HG03432 (cell line): Measurements from ENCODE around the gene SLC29A3.

Experiments used
- ATAC-seq: cut with Tn5 transposase; IDR thresholded peaks from one replicate; pipeline ENCODE4 v1.9.1; 2021; ENCODE audit warnings: mild to moderate bottlenecking, moderate library complexity; ENCODE audit not compliant: unreplicated experiment

The SLC29A3 gene

DNA sequence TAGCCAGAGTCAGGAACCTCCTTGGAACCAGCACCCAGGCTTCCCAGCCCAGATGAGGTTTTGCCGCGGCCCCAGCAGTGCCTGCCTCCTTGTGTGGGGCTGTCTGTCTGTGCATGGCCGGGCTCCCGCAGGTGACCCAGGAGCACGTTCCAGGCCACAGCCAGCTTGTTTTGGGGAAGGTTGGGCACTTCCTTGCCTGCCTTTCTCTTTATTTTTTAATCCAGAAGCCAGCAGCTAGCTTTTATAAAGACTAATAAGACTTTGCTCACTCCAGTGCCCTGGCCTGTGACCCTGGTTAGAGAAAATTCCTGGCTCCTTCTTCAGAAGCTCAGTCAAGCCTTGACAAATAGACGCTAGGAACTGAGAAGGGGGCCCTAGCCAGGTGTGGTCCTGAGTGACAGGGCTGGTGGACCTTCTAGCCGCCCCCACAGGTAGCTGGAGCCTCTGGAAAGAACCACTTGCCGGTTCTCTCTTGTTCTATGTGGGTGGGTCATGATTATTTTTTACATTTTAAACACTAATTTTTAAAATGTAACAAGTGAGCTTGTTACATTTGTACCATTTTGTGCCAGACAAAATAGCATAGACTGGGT lies 837 bp downstream of the SLC29A3 start:
- ATAC-seq, result peak; percentile 24

DNA sequence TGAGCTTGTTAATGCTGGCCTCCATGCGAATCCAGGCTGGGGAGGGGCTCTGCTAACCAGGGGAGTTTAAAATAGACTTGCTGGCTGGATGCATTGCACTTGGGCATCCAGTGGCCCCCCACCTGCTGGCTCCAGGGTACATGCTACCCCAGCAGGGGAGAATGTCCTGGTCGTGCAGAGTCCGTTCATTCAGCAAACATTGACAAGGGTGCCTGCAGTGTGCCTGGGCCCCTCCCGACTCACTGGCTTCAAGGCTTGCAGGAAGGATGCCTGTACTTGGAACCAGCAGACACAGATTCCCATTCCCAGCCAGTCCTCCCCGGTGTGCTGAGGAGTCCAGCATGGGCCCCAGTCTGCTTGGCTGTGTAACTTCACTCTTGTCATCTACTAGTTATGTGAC lies 1.5 kb downstream of the SLC29A3 start:
- ATAC-seq, result no peak

DNA sequence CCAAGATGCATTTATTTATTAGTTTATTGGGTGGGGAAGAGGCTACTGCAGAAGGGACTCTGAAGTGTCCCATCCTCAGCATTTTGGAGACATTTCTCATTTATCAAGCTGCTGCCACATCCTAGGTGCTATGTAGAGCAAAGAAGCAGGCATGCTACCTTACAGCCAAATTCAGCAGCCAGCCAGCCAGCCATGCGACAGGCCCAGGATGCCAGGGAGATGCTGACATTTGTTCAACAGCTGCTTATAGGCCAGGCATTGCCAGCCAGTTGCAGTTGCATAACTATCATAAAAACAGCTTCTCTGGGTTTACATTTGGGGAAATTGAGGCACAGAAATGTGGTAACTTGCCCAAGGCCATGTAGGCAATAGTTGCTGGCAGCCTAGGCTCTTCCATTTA lies 2.3 kb downstream of the SLC29A3 start:
- ATAC-seq, result no peak

DNA sequence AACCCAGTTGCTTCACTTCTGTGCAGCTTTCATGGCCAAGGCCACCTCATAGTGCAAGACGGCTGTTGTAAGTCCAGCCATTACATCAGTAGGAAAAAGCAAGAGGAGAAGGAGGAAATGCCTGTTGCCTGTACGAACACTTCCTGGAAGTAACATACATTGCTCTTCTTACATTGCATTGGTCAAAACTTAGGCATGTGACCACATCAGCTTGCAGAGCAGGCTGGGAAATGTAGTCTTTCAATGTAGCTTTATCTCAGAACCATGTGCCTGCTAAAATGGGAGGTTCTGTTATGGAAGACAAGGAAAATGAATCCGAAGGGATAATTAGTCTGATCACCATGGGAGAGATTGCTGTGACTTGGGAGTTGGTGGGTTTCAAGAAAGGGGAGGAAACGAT lies 4.3 kb downstream of the SLC29A3 start:
- ATAC-seq, result no peak

DNA sequence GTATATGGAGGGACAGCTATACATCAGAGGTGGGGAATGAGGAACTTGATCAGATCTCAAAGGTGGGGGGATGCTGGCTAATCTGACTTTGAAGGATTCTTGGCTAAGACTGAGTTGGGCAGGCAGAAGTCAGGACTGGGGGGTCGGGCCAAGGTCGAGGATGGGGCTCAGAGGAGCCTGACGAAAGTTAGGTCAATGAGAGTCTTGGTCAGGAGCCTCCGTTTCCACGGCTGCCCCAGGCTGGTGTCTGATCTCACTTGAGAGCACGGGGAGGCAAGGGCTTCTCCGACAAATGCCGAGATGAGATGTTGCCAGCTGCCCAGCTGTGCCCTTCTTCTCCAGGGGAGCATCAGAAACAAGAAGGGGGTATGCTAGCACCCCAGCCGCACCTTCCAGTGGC lies 5.7 kb downstream of the SLC29A3 start:
- ATAC-seq, result no peak

DNA sequence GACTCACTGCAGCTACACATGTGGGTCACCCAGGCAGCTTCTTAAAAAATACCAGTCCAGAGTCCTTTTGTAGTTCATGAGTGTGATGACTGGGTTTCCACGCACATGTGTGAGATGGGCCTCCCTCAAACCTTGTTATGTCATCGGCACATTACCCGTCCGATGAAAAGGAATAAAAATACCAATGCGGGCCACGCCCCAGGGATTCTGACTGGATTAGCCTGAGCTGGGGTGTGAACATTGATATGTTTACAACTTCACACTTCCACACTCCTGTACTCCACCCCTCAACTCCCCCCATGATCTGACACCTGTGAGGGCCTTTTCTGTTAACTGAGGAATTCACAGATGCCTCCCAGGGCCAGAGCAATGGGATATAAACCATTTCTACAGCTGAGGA lies 6.2 kb downstream of the SLC29A3 start:
- ATAC-seq, result no peak

DNA sequence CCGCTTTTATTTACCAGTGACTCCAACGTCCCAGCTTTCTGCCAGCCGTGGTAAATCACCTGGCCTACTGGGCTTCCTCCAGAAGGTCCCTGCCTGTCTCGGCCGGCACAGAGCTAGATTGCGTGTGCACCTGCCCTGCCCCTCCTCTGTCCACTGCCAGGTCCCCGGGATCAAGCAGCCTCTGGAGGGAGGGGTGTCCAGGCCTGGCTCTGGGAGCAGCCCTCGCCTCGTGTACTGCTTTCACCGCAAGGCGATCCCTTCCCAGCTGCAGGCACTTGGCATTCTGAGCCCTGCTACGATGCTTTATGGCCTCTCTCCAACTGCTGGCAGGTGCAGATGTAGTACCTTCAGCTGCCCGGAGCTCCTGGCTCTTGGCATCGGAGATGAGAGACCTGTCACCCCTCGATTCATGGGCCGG lies 7.4 kb downstream of the SLC29A3 start:
- ATAC-seq, result no peak

DNA sequence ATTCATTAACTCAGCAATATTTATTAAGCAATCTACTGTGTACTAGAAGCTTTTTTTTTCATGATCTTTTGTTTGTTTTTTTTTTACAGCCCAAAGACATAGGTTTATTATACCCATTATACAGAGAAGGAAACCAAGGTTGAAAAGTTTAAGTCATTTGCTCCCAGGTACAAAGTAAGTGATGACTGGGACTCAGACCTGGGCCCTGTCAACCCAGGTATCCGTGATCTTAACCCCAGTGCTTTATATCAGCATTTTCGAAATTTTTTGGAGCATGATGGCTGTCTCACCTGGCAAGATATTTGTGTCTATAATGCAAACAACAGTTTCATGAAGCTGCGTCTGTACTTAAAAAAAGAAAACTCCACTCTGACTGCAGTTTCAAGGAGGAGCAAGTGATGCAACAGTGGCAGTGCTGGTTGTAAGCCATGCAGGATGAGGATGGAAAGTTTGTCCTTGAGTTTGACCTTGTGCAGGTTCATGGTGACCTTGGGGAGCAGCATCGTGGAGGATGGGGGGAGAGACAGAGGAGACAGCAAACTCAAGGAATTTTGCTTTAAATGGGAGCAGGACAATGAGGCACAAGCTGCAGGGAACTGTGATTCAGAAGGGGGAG lies 11.8 kb downstream of the SLC29A3 start:
- no peak for ATAC-seq

DNA sequence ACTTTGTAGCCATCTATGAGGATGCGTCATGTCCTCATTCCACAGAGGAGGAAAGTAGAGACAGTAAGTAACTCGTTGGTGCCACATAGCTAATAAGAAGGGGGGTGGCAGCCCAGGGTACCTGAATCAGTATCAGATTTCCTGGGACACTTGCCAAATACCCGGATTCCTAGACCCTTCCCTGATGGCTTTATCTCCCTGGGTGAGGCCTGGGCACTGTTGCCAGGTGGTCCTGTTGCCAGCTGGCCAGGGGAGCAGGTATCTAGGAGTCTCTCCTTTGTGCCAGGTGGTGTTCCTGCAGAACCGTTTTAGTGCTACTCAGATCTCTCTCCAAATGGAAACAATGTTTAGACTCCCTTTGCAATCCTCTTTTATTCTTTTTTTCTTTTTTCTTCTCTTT lies 12.7 kb downstream of the SLC29A3 start:
- no peak for ATAC-seq

DNA sequence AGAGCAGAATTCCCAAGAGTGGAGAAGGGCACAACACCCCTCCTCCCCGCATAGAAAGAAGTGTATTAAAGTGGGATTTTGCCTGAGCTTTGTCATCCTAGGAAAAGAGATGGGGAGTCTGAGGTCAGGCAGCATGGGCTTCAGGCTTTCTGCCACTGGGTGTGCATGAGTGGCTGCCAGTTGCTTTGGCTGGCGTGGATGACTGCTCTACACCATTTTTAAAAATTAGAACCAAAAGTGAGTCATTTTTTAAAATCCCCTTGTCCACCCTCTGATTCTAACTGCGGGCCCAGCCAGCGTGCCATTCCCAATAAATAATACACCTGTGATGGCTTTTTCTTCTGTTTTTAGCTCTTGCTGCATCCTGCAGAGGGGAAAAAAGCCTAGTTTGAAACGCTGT lies 13.4 kb downstream of the SLC29A3 start:
- ATAC-seq, result no peak

DNA sequence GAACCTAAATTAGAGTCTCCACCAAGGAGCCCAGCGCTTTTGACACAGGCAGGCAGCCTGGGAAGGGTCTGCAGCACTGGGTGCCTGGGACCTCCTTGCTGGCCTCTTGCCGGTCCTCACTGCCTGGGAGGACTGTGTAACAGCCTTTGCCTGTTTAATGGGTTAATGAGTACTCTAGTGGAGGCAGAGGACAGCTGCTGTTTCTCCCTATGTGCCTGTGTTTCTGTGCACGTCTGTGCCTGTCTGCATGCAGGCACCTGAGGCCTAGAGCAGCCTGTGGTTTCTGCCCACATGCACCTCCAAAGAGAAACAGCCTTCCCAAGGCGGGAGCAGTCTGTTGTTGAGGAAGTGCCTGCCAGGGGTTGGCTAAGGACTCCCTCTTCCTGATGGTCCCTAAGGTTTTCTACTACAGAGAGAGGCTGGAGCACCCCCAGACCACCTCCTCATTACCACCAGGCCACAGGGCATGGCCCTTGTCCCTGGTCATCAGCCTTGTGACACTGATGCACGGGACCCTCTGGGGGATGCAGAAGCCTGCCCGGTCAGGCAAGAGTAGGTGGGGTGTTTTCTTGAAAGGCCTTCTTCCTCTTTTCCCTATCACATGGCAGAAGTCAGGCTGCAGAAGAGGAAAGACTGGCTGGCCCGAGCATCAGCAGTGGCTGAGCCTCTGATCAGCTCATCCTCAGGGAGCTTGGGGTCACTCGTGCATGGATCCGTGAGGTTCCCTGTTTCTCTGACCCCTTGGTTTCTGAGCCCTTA lies 14.2 kb downstream of the SLC29A3 start:
- ATAC-seq, result no peak

DNA sequence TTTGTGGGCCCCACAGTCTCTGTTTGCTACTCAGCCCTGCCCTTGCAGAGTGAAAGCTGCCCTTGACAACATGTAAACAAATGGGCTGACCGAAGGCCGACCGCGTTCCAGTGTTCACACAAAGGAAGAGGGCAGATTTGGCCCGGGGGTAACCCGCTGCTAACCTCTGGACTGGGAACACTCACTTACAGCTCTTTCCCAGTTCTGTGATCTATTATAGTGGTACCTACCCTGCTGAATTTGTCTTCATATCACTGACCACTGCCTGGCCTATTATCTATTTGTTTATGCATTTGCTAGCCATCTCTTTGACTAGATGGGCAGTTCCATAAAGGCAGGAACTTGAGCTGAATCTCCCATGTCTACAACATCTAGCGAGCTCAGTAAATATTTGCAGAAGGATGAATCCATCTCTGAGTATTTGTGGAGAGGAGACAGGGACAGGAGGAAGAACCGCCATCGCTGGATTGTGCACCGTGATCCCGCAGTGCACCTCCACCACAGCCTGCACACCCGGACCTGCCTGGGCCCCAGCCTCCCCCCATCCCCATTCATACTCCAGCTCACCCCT lies 15.2 kb downstream of the SLC29A3 start:
- ATAC-seq, result no peak

DNA sequence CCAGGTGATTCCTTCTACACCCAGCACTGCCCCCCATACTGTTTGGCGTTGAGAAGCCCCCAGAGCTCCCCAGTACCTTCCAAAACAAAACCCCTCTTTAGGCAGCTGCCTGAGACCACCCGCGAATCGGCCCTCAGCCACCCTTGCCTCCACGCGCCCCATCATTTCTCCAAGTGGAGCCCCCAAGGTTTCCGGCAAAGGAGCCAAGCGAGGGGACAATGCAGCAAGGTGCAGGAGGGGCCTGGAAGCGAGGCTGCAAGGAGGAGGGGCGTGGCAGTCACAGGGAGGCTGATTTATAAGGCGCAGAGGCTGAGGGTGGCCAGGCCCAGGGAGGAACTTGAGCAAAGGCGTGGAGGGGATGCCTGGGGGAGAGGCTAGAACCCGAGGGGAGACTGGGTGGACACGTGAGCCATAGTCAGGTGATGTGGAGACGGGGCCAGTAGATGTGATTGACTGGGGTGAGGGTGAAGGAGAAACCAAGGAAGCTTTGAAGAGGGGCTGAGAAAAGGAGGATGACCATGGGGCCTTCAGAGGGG lies 16.2 kb downstream of the SLC29A3 start:
- no peak for ATAC-seq

DNA sequence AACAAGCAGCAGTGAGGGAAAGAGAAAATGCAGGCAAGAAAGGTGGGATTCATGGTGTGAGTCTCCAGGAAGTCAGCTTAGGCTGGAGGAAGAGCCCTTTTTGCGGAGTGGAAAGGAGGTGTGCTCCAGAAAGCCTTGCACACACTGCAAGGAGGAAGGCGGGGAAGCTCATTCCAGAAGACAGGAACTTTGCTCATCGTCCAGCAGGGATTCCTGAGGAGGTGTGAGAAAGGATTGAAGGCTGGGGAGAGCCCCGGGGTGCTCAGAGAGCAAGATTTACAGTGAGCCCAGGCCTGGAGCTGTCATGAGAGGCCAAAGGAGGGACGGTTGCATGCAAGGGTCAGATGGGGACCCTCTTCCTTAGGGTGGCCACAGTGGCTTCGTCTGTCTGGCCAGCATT lies 17.6 kb downstream of the SLC29A3 start:
- ATAC-seq, result no peak

DNA sequence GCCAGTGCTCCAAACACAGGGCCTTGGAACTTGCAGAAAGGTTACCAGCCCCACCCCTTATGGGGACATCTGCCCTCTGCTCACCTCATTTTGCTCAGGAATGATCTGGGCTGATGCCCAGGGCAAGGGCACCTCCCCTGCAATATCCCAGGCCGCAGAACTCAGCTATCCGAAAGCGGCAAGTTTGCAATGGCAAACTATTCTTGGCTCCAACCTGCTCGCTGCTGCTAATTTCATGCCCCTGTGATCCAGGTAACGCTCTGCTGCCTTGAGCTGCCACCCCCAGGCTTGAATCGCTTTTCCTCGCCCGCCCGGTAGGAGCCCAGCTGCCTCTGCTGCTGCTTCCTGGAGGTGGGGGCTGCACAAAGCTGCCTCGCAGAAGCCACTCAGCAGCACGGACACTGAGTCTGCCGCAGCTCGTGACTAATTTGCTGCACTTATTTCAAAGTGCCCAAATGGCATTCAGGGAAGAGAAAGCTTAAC lies 18.2 kb downstream of the SLC29A3 start:
- ATAC-seq, result no peak

DNA sequence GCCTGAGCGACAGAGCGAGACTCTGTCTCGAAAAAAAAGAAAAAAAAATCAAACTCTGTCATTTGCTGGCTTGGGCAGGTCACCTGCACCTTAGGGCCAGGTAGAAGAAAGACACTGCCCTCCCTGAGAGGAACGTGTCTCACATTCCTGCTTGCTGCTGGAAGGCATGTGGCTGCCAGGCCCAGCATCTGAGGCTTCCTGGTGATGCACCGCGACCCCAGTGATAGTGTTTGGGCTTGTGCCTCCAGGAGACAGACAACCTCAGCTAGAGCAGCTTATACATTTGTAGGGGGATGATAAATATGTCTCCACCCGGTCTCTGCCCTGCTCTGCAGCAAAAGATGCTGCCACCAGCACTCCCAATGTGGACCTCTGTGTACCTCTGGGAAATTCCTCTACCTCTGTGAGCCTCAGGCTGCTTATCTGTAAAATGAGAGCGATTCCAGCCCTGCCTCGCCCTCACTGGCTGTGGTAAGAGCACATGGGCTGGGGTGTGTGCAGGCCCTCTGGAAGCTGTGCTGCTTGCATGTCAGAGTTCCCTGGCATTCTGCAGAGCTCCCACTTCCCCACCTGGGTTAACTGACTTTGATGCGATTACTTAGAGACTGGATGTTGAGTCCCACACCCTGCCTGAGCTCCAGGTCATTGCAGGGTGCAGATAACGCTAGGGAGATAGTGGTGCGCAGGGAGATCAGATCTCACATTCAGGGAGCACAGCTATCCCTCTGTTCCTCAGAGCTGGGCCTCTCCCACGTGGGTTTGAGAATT lies 19.9 kb downstream of the SLC29A3 start:
- ATAC-seq, result no peak

DNA sequence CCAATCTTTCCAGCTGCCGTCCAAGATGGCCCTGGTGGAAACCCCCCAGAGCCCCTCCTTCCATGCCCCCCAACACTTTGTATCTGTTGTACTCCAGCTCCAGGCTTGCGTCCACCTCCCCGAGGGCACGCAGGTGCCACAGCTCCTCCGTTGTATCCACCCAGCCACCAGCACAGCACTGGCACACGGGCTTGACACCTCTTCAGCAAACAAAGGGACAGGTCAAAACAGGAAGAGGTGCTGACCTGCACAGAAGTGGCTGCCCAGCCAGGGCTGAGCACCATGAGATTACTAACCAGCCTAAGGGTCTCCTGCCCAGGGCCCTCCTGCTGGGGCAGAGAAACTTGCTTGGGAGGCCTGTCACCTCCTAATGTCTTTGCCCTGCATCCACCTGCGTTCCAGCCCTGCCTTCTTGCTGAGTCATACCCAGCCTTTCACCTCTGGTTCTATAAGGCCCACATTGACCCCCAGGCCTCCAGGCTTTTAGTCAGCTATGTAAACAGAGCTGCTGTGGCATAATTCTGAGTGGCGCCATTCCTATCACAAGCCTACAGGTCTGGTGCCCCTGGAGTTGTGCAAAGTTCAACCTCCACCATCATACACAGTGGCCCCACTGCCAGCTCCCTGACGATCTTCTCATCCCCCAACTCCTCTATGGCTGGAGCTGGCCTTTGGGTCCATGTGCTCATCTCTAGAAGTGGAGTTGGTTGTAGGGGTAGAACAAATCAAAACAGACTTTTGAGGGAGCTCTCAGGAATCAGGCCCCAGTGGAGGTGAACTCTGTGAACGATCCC lies 20.9 kb downstream of the SLC29A3 start:
- ATAC-seq, result no peak

DNA sequence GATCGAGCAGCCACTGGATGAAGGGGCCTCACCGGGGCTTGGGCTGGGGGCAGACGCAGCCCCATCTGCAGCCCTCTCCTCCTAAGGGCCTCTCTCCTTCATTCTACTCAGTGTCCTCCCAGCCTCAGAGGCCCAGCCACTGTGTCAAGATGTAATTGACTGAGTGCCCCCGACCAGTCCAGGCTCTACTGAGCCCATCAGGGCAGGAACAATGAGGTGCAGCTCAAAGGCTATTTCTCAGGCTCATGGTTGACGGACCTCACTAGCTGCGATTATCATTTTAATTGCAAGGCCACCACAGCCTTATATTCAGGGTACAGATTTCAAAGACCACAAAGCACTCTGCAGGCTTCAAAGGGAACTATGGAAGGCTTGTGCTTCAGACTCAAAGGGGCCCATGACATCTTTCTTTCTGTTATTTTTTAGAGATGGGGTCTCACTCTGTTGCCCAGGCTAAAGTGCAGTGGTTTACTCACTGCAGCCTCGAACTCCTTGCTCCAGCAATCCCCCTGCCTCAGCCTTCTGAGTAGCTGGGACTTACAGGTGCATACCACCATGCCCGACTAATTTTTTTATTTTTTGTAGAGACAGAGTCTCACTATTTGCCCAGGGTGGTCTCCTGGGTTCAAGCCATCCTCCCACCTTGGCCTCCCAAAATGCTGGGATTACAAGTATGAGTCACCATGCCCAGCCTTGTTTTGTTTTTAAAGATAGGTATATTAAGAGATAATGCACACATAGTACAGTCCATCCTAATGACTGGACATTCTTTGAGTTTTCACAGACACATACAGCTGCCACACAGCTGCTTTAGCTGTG lies 23.7 kb downstream of the SLC29A3 start:
- no peak for ATAC-seq

DNA sequence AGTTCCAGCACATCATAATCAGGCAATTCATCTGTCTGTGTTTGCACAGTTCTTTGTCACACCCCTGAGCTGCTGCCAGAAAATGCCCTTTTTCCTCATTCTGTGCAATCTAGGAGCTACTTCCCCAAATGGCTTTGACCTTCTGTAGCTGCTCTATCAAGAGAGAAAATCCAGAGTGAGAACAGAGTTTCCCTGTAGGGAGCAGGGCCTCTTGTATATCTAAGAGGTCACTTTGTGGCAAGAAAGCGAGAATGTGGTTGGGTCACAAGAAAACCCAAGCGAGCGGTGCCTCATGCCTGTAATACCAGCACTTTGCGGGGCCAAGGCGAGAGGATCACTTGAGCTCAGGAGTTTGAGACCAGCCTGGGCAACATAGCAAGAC lies 24.3 kb downstream of the SLC29A3 start:
- ATAC-seq, result no peak
